IPS DF 4.7 (cell line): ENCODE results near the gene DDX49.
"Not testable (repeated sequence)": the region's sequence is repeated elsewhere in the genome, so short reads cannot be mapped to it uniquely, and the experiment has no call there.

Experiments used
- DNase-seq: peaks from one replicate; pipeline ENCODE4 v3.0.0-alpha.2; 2013; ENCODE audit warnings: low spot score; ENCODE audit errors: extremely low read depth

DDX49 gene

DNA sequence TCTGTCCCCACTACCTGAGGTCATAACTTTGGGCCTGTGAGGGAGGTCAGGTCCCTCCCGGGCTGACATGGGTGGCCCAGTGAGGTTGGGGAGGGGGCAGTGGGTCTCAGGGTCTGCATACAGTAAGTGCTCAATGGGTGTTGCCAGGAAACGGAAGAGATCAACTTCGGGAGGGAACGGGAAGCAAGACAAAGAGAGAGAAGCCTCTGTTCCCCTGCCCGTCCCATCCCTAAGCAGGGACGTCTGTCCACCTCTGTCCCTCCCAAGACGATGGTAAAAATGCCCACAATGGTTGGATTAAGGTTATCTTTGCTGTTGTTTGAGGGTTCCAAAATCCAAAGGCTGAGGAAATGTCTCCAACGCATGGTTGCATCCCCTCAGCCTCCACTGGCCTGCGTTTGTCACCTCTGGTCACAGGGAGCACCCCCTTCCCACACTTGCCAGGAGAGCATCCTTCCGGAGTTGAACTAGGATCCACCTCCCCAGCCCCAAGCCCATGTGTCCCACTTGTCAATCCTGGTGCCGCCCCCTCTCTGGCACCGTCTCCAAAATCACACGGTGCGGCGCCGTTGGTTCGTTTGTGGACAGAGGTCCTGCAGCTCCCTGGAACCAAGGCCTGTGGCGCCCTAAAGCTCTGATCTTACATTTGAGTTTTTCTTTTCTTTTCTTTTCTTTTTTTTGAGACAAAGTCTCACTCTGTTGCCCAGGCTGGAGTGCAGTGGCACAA lies 22.3 kb downstream of the DDX49 start:
- no peak for DNase-seq

GRCh38 chr19:18942692-18943091 lies 23.2 kb downstream of the DDX49 start:
- DNase-seq = no peak

DNA sequence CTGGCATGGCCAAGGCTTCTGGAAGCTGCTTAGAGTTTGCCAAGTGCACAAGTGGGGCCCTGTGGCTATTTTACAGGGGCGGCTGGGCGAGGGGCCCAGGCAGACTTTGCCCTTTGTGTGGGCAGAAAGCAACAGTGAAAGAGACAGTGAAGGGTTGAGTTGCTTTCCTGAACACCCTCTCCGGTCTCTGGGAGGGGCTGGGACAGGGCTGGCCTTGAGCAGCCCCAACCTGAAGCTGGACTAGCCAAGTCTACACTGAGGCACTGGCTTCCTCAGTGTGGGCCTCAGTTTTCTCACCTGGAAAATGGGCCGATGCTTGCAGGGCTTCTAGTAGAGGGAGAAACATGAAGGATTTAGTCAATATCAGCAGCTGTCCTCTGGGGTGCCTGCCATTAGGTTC lies 23.9 kb downstream of the DDX49 start:
- no peak for DNase-seq

DNA sequence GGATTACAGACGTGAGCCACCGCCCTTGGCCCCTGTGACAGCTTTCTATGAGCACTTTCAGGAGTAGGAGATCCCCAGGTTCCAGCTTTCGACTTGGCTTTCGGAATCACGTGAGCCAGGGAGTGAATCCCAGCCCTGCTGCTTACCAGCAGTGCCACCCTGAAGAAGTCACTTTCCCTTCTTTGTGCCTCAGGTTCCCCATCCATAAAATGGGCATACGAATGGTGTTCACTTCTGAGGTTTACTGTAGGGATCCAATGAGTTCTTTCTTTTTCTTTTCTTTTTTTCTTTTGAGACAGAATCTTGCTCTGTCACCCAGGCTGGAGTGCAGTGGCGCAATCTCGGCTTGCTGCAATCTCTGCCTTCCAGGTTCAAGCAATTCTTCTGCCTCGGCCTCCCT lies 25.8 kb downstream of the DDX49 start:
- no peak for DNase-seq

- no peak for DNase-seq
These were observed 26.8 kb downstream of the DDX49 start for GRCh38 chr19:18946335-18946734.

DNA sequence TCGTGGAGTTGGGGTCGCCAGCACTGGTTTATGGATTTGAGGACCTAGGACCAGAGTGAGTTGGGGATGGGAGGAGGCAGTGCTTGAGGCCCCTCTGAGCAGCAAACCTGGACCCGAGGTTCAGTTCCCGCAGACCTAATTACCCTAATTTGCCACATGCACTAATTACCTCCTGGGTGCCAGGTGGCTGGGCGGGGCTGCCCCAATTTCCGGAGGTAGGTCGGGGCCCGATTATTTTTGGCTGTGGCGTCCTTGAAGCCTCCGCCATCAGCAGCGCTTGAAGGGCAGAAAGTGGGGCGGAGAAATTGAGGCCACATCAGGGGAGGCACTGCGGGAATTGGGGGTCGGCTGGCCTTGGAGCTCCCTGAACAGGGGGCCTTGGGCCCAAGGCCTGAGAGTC lies 27.4 kb downstream of the DDX49 start:
- no peak for DNase-seq

DNA sequence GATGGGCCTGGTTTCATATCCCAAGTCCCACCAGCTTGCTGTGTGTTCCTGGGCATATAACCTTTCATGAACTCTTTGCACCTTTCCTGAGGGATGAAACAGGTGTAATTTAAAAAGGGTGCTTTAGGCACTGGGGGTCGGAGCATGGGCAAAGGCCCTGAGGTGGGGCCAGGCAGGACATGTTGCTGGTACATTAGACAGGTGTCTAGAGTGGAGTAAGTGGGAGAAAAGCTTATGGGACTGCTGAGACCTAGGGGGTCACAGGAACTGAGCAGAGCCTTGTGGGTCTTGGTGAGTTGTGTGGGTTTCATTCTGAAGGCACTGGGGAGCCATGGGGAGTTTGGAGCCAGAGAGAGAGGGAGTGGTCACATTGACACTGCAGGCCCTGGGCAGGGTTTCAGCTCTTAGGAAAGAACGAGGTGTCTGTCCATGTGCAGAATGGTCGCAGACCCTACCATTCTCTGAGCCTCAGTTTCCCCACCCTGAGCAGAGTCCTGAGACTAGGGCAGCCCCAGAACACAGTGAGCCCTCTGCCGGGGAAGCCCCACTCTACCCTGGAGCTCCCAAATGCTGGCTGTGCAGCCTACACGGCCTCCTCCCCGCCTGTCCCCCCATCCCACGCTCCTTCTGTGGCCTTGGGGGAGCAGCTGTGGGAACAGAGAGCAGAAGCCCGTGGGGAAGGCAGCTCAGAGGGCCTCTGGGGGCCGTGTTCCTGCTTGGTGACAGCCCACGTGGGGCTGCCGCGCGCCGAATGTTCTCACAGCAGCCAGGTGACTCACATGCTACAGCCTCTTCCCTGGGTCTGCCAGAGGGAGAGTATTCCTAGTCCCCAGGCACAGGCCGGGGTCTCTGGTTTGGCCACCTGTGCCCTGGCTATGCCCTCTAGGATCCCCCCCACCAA lies 28.8 kb downstream of the DDX49 start:
- DNase-seq = no peak

DNA sequence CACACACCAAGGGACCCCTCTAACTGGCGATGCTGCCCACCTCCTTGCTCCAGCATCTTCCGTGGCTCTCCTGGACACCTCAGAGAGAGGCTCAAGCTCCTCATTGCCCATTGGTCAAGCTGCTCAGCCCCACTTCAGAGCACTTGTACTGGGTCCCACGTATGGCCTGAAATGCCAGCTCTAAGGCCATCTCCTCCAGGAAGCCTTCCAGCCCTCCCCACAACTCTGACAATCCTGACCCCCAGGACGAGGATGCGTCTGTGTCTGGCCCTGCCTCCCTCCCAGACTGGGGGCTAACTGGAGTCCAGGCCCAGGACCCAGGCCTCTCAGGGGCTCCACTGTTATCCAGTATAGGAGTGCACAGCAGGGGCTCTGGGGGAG lies 29.5 kb downstream of the DDX49 start:
- no peak for DNase-seq

- no peak for DNase-seq
These were observed 30.3 kb downstream of the DDX49 start for GRCh38 chr19:18949858-18950257.

DNA sequence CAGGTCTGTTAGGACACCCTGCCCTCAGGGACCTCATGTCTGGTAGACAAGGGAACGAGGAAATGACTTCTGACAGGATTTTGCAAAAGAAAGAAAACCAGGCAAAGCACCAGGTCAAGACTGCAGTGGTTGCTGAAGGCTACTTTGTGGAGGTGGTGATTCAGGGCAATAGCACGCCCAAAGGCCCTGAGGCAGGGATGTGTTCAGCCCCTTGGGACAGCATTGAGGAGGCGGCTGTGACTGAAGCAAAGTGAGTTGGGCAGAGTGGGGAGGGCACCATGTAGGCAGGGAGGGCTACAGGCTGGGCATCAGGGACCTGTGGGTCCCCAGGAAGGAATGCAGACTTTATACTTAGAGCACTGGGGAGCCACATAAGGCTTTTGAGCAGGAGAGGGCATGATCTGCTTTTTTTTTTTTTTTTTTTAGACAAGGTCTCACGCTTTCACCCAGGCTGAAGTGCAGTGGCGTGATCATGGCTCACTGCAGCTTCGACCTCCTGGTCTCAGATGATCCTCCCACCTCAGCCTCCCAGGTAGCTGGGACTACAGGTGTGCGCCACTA lies 32.3 kb downstream of the DDX49 start:
- no peak for DNase-seq

DNA sequence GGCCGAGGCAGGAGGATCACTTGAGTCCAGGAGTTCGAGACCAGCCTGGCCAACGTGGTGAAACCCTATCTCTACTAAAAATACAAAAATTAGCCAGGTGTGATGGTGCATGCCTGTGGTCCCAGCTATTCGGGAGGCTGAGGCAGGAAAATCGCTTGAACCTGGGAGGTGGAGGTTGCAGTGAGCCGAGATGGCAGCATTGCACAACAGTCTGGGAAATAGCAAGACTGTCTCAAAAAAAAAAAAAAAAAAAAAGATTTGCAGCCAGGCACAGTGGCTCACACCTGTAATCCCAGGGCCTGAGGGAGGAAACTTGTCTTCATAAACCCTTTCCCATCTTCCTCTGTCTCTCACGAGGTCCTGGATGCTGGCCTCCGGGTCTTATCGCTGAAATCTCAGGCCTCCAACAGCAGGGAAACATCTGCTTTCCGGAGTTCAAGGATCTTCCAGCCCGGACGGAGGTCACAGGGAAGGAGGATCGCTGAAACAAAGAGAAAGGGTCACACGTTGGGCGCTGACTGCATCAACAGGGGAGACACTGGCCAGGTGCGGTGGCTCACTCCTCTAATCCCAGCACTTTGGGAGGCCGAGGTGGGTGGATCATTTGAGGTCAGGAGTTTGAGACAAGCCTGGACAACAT lies 33.0 kb downstream of the DDX49 start:
- DNase-seq = not testable (repeated sequence)

- no peak for DNase-seq
These were observed 34.6 kb downstream of the DDX49 start for GRCh38 chr19:18954094-18954493.

DNA sequence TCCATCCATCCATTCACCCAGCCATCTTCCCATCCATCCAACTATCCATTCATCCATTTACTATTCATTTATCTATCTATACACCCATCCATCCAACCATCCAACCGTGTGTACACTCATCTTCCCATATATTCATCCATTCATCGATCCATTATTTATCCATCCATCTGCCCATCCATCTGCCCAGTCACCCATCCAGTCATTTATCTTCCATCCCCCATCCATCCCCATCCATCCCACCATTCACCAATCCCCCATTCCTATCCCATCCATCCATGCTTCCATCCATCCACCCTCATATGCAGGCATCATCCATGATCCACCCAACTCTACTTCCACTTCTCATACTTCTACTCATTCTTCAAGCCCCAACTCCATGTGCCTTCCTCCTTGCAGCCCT lies 35.5 kb downstream of the DDX49 start:
- DNase-seq = no peak

DNA sequence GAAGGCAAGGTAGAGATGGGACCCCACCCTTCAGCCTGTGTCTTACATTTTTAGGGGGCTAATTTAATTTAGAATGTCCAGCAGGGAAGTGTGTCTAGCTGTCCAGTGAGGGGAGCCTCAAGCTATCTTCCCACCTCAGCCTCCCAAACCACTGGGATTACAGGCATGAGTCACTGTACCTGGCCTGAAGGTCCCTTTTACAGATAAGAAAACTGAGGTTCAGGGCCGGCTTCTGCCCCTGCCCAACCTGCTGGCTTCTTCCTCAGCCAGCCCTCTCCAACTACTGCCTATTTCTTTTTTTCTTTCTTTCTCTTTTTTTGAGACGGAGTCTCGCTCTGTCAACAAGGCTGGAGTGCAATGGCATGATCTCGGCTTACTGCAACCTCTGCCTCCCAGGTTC lies 40.9 kb downstream of the DDX49 start:
- DNase-seq = no peak

DNA sequence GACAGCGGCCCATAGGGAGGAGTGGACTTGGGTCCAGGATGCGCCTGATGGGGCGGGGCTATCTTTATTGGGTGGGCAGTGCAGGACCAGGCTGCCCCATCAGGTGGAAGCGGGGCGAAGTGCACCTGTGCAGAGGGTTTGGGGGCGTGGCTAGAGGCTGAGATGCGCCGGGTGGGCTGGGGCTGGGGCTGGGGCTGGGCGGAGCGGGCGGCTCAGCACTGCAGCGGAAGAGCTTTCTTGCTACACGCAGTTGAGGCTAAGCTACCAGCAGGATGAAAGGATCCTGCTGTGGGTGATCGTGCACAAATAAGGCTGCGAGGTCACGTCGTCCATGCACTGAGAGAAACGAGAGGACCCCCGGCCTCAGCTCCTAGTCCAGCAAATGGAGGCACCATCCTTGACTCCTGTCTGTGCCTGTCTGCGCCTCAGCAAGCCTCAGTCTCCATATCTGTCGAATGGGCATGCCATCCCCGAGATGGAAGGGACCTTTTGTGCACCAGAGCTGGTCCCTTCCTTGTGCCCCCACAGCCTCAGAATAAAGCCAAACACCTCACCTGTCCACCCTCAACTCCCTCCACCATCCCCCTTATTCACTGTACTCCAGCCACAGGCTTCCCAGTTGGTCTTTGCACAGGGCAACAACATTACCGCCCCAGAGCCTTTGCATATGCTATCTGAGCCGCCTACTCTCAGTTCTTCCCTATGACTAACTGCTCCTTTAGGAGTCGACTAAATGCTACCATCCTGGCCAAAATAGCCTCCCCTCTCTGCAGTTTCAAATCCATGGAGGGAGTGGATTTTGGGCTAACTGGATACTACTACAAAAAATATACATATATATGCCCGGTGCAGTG lies 42.5 kb downstream of the DDX49 start:
- DNase-seq = no peak

GRCh38 chr19:18964121-18964520 lies 44.6 kb downstream of the DDX49 start:
- no peak for DNase-seq

GRCh38 chr19:18966307-18966706 lies 46.8 kb downstream of the DDX49 start:
- peak; percentile 56 for DNase-seq

GRCh38 chr19:18967358-18968146 lies 48.0 kb downstream of the DDX49 start:
- no peak for DNase-seq

DNA sequence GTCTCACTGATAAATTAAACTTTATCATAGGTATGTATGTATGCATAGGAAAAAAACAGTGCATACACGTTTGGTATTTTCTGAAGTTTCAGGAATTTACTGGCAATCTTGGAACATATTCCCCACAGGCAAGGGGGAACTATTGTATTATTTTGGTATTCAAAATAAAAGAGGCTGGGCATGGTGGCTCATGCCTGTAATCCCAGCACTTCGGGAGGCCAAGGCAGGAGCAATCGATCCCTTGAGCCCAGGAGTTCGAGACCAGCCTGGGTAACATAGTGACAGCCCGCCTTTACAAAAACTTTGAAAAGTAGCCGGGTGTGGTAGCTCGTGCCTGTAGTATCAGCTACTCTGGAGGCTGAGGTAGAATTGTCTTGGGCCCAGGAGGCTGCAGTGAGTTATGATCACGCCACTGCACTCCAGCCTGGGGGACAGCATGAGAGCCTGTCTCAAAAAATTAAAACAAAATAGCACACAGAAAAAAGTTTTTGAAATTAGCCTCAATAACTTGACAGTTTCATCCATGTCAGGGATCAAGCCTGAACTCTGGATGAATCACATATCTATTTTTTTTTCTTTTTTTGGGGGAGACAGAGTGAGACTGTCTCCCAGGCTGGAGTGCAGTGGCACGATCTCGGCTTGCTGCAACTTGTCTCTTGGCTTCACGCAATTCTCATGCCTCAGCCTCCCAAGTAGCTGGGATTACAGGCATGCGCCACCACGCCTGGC lies 50.6 kb downstream of the DDX49 start:
- no peak for DNase-seq
